CD14-positive monocyte (primary cell): ENCODE results near the gene ARMC8. TPM values are rescaled to one million over a fixed set of nuclear protein-coding genes. Genes with fewer than 3 reads are reported as not detected.

Experiments used
- DNase-seq, 3 donors: peaks; one replicate each; pipeline ENCODE4 v3.0.0-alpha.2; 2011 to 2022
- H2AFZ ChIP-seq: 2 replicates; pipeline ENCODE4 v1.6.0; 2012; ENCODE audit warnings: mild to moderate bottlenecking, low read depth, low read length, inconsistent platforms; ENCODE audit not compliant: insufficient read depth, poor library complexity, severe bottlenecking
- H3K27ac ChIP-seq, 2 donors: 1 replicate in 1 of 2; 2 replicates in 1 of 2; pipeline ENCODE4 v1.5.1; 2012 to 2013; ENCODE audit warnings: low read length in 2 of 2, control low read depth in 1 of 2, inconsistent platforms in 1 of 2, low read depth in 1 of 2, mild to moderate bottlenecking in 1 of 2
- H3K27me3 ChIP-seq, 2 donors: one replicate each; pipeline versions ENCODE4 v1.6.0 to v1.6.1; 2011 to 2013; ENCODE audit warnings: low read length in 2 of 2; ENCODE audit not compliant: control insufficient read depth in 2 of 2, insufficient read depth in 2 of 2
- H3K36me3 ChIP-seq, 2 donors: replicated peaks in 1 of 2; 1 replicate in 1 of 2; 2 replicates in 1 of 2; pipeline versions ENCODE4 v1.5.1 to v1.6.1; 2012 to 2013; ENCODE audit warnings: low read length in 2 of 2, control low read depth in 1 of 2, inconsistent platforms in 1 of 2, mild to moderate bottlenecking in 1 of 2; ENCODE audit not compliant: insufficient read depth in 2 of 2, control insufficient read depth in 1 of 2
- H3K4me1 ChIP-seq, 2 donors: 1 replicate in 1 of 2; 2 replicates in 1 of 2; pipeline versions ENCODE4 v1.5.1 to v1.6.1; 2012 to 2013; ENCODE audit warnings: low read length in 2 of 2, control low read depth in 1 of 2, inconsistent platforms in 1 of 2, mild to moderate bottlenecking in 1 of 2, moderate library complexity in 1 of 2; ENCODE audit not compliant: insufficient read depth in 2 of 2, control insufficient read depth in 1 of 2
- H3K4me2 ChIP-seq: replicated peaks from 2 replicates; pipeline ENCODE3; 2012; ENCODE audit warnings: low read length, moderate library complexity, mild to moderate bottlenecking; ENCODE audit not compliant: poor library complexity, severe bottlenecking; ENCODE audit errors: extremely low read depth
- H3K4me3 ChIP-seq, 3 experiments: fragments of 200-600 bp in 1 of 3; sonication (generic) in 1 of 3; replicated peaks in 1 of 3; 1 replicate in 2 of 3; 2 replicates in 1 of 3; pipeline ENCODE4 v1.5.1; 2011 to 2013; ENCODE audit warnings: low read length in 3 of 3, mild to moderate bottlenecking in 3 of 3, control low read depth in 2 of 3, low read depth in 2 of 3, inconsistent platforms in 1 of 3, moderate library complexity in 1 of 3
- H3K79me2 ChIP-seq: 2 replicates; pipeline ENCODE4 v1.6.0; 2012; ENCODE audit warnings: mild to moderate bottlenecking, control low read depth, inconsistent platforms, low read length, moderate library complexity; ENCODE audit not compliant: insufficient read depth
- H3K9ac ChIP-seq: 2 replicates; pipeline ENCODE4 v1.6.0; 2017; ENCODE audit warnings: low read length, mild to moderate bottlenecking; ENCODE audit not compliant: insufficient read depth, poor library complexity, severe bottlenecking
- H3K9me3 ChIP-seq, 2 donors: replicated peaks in 1 of 2; 1 replicate in 1 of 2; 2 replicates in 1 of 2; pipeline versions ENCODE4 v1.5.1 to v1.6.1; 2012 to 2013; ENCODE audit warnings: low read length in 2 of 2, control low read depth in 1 of 2; ENCODE audit not compliant: control insufficient read depth in 1 of 2, insufficient read depth in 1 of 2
- H4K20me1 ChIP-seq: 2 replicates; pipeline ENCODE4 v1.6.0; 2012; ENCODE audit warnings: mild to moderate bottlenecking, low read length, control low read depth, moderate library complexity; ENCODE audit not compliant: insufficient read depth
- H3K27ac Mint-ChIP-seq, 7 donors: one replicate each; pipeline ENCODE4 v1.8.0; 2020; ENCODE audit warnings: mild to moderate bottlenecking in 7 of 7, mixed read lengths in 7 of 7, moderate library complexity in 6 of 7, inconsistent platforms in 2 of 7
- H3K27me3 Mint-ChIP-seq, 3 donors: one replicate each; pipeline ENCODE4 v1.8.0; 2021 to 2022; ENCODE audit warnings: low read depth in 3 of 3, mild to moderate bottlenecking in 3 of 3, mixed read lengths in 3 of 3, moderate library complexity in 3 of 3, inconsistent platforms in 1 of 3
- H3K36me3 Mint-ChIP-seq, 2 donors: one replicate each; pipeline ENCODE4 v1.8.0; 2020; ENCODE audit warnings: mixed read lengths in 2 of 2, inconsistent platforms in 1 of 2, mild to moderate bottlenecking in 1 of 2
- H3K4me1 Mint-ChIP-seq: one replicate; pipeline ENCODE4 v1.8.0; 2020; ENCODE audit warnings: mild to moderate bottlenecking, mixed read lengths
- H3K4me3 Mint-ChIP-seq, 2 donors: one replicate each; pipeline ENCODE4 v1.8.0; 2020; ENCODE audit warnings: mild to moderate bottlenecking in 2 of 2, mixed read lengths in 2 of 2, moderate library complexity in 1 of 2
- H3K9me3 Mint-ChIP-seq, 7 donors: one replicate each; pipeline ENCODE4 v1.8.0; 2020 to 2022; ENCODE audit warnings: mixed read lengths in 7 of 7, mild to moderate bottlenecking in 6 of 7, moderate library complexity in 6 of 7, inconsistent platforms in 2 of 7
- CTCF ChIP-seq: fragments of 200-600 bp; IDR thresholded peaks from one replicate; pipeline ENCODE4 v1.8.0; 2022; ENCODE audit warnings: antibody characterized with exemption, mild to moderate bottlenecking
- WGBS: methylation state at CpG from one replicate; pipeline ENCODE4 v1.1.5; 2013; ENCODE audit warnings: missing lambda C conversion rate; ENCODE audit not compliant: insufficient coverage; 5-methylcytosine and 5-hydroxymethylcytosine counted together
- intact Hi-C, 2 donors: fragments of 100-400 bp; cut with micrococcal nuclease; formaldehyde crosslinking; loops; one replicate each; pipeline versions ENCODE4 v1.15.0 to v1.15.1; 2023
- polyA plus RNA-seq, 3 donors: library from polyadenylated mRNA; depleted of rRNA in 1 of 3; unstranded in 2 of 3; stranded (reverse) in 1 of 3; fragments of 300-500 nt in 2 of 3; fragments of >200 nt in 1 of 3; fragmentation: Illumina TruSeq in 2 of 3; gene quantifications; 1 replicate in 2 of 3; 2 replicates in 1 of 3; pipeline ENCODE4 v1.2.3, GENCODE V29; 2012 to 2021

The ARMC8 gene
- polyA plus RNA-seq, 3 donors, result 34.3 to 43.9 (median 42.0) TPM

GRCh38 chr3:138205527-138205926, 18.4 kb downstream of the ARMC8 start:
- Mint-ChIP-seq H3K36me3 (peaks cover 29 to 50% of the 10 kb centered on the region in 2 donors), H3K4me3 (no peak overlapping the region), H3K27ac (peak overlapping the region in 1 of 7 donors; percentile 0), H3K9me3 (peaks cover 0 to 4% (median 0%) of the 10 kb centered on the region in 7 donors), H3K4me1 (peaks cover 18% of the 10 kb centered on the region), H3K27me3 (no peaks in the 10 kb centered on the region)
- 100% methylated on average over 1 of the region's 5 CpGs for WGBS
- TF ChIP-seq CTCF, result no peak
- peaks cover 100% of the 10 kb centered on the region for H3K79me2 ChIP-seq
- no peak overlapping the region for H3K4me2 ChIP-seq
- H3K27ac ChIP-seq, result peak overlapping the region in 1 of 2 donors; percentile 16
- H3K27me3 ChIP-seq, result no peaks in the 10 kb centered on the region
- DNase-seq, result no peak
- H2AFZ ChIP-seq, result no peak overlapping the region
- H3K9me3 ChIP-seq, result no peaks in the 10 kb centered on the region
- intact Hi-C loops, result no loop called here
- no peak overlapping the region for H3K4me3 ChIP-seq
- no peak overlapping the region for H3K9ac ChIP-seq
- H3K36me3 ChIP-seq, result peaks cover 2 to 29% of the 10 kb centered on the region in 2 donors
- peaks cover 15 to 17% of the 10 kb centered on the region in 2 donors for H3K4me1 ChIP-seq
- peaks cover 98% of the 10 kb centered on the region for H4K20me1 ChIP-seq

GRCh38 chr3:138206196-138206595, 19.1 kb downstream of the ARMC8 start:
- intact Hi-C loops, result no loop called here
- Histone ChIP-seq H3K9me3 (no peaks in the 10 kb centered on the region), H3K27me3 (no peaks in the 10 kb centered on the region), H3K27ac (no peak overlapping the region), H2AFZ (no peak overlapping the region), H3K9ac (no peak overlapping the region), H3K4me2 (no peak overlapping the region), H3K4me3 (no peak overlapping the region), H3K4me1 (peaks cover 15 to 16% of the 10 kb centered on the region in 2 donors), H3K36me3 (peaks cover 2 to 31% of the 10 kb centered on the region in 2 donors), H3K79me2 (peaks cover 99% of the 10 kb centered on the region), H4K20me1 (peaks cover 93% of the 10 kb centered on the region)
- Mint-ChIP-seq H3K27ac (no peak overlapping the region), H3K27me3 (no peaks in the 10 kb centered on the region), H3K4me3 (no peak overlapping the region), H3K9me3 (peaks cover 0 to 4% (median 0%) of the 10 kb centered on the region in 7 donors), H3K4me1 (peaks cover 18% of the 10 kb centered on the region), H3K36me3 (peaks cover 35 to 50% of the 10 kb centered on the region in 2 donors)
- 100% methylated on average over 1 of the region's 2 CpGs for WGBS
- no peak for DNase-seq
- no peak for TF ChIP-seq CTCF
